Kasumi-1 (cell line): ENCODE measurements around the gene MTCH1.

Source experiments
- DNase-seq, 2 experiments: peaks; one replicate each; lab custom pipeline; 2025; lab: John Stamatoyannopoulos, UW

The MTCH1 gene

DNA sequence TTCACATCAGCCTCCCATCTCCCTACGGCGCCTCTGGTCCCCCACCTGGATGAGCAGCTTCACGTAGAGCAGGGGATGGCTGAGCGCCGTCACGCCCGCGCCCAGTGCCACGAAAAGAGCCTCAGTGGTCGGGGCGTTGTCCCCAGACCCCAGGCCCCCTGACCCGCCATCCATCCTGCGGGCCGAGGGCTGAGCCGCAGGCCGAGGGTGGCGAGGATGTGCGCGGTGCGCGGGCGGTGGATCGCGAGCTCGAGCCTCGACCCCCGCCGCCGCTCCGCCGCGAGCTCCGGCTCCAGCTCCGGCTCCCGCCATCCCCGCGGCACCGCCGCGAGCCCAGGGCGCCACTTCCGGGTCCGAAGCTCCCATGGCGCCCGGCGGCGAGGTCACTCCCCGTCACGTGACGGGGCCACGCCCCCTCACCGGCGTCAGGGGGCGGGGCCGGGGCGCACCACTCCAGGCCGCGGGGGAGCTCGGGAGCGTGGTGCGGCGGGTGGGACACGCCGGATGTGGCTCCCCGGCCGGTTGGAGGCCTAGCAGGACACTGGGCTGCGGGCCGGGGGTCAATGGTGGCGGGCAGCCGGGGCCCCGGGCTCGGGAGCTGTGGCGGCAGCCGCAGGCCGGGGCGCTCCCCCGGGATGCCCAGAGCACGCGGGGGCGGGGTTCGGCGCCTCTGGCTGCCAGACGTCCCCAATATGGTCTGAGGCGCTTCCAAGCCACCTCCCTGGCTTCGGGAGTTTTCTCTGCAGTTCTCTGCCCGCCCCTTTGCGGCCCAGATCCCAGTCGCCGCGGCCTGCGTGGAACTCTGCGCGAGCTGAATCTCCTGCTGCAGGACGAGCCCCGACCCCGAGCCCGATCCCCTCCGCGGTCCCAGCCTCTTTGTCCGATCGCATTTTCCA, at the start of gene MTCH1:
Gene MTCH1, minus strand, starts transcription at position 389 of the 896 bp plus-strand sequence. Its CDS starts 23 bp downstream, at position 366.
- peak; percentile 79 to 85 for DNase-seq

- DNase-seq, result no peak
These were observed 48.1 kb upstream of the MTCH1 start for GRCh38 chr6:37033819-37034795.

DNA sequence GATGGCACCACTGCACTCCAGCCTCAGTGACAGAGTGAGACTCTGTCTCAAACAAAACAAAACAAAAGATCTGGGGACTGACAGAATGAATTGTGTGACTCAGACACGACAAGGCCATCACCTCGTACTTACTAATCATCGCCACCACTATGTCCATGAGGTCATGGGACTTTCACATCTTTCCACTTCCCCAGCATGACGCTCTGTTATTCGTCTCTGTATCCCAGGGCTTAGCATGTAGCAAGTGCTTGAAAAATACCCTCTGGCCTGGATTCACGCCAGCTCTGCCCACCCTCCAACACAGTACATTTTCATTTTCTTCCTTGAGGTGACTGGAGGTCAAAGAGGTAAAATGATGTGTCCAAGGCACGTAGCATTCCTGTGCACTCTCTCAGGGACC, 47.3 kb upstream of the MTCH1 start:
- DNase-seq, result no peak

DNA sequence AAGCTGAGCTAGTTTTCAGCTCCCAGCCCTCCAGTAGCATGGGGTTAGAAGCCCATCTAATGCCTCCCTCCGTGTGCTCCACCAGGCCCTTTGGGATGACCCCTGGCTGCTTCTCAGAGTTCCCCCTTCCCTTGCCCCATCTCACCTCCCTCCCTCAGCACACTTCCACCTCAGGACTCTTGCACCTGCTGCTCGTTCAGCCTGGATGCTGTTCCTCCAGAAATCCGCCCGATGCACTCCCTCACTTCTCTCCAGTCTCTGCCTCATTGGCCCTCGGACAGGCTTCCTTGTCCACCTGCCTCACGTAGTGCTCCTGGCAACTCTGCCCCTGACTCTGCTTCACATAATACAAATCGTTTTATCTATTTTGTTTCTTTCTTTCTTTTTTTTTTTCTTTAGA, 46.2 kb upstream of the MTCH1 start:
- DNase-seq, result no peak

DNA sequence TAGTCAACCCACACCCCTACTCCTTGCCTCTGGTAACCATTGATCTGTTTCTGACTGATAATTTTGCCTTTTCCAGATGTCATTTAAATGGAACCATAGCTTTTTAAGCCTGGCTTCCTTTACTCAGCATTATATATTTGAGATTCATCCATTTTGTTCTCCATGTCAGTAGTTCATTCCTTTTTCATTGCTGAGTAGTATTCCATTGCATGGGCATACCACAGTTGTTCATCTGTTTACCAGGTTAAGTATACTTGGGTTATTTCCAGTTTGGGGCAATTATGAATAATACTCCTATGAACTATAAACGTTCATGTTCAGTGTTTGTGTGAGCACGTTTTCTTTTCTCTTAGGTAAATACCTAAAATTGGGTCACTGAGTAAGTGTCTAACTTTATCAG, 44.6 kb upstream of the MTCH1 start:
- DNase-seq, result no peak

DNA sequence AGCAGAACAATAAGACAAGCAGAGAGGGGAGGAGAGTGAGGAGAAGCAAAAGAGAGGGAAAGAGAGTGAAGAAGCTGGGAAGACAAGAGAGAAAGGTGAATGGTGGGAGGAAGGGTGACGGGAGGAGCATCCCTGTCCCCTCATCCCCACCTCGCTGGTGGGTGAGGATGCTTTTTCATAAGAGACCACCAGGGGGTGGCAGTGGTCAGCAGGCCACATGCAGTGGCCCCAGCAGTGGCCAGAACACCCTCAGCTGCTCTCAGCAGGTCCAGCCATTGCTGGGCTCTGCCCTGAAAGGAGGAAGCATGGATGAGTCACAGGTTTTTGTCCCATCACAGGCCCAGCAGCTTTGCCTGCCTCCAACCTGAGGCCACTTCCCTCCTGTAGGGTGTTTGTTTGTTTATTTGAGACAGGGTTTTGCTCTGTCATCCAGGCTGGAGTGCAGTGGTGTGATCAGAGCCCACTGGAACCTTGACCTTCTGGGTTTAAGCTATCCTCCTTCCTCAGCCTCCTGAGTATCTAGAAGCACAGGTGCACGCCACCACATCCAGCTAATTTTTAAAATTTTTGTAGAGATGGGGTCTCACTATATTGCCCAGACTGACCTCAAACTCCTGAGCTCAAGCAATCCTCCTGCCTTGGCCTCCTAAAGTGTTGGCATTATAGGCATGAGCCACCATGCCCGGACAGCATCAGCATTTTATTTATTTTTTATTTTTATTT, 43.4 kb upstream of the MTCH1 start:
- DNase-seq, result peak; percentile 43 to 49

- no peak for DNase-seq
These were observed 41.9 kb upstream of the MTCH1 start for GRCh38 chr6:37027811-37028469.

- DNase-seq, result no peak
These were observed 41.2 kb upstream of the MTCH1 start for GRCh38 chr6:37027036-37027720.

- DNase-seq, result no peak
These were observed 39.8 kb upstream of the MTCH1 start for GRCh38 chr6:37025621-37026466.

DNA sequence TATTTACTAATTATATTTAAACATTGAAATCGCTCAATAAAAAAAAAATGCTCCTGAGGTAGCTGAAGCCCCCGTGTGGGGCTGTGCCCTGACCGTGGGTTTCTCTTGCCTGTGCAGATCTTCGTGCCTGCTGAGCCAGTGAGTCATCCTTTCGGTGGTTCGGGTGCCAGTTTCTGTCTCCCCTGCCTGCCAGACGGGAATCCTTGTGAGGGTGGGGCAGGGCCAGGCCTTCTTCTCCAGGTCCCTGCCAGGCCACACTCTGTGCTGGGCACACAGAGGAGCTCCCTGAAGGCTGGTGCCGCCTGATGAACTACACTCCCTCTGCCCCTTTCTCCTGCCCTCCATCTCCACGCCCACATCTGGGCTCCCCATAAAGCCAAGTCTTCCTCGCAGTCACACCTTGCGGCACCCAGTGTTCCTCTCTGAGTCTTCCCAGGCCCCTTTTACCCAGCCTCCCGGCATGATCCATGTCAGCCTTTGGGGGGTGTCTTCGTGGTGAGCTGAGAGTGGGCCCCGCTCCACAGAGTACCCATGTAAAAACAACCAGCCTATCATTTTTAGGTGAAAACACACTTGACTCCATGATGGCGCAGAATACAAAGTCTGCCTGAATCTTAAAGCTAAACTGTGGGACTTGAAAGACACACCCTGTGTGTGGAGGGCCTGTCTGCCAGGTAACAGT, 38.8 kb upstream of the MTCH1 start:
- DNase-seq, result no peak

DNA sequence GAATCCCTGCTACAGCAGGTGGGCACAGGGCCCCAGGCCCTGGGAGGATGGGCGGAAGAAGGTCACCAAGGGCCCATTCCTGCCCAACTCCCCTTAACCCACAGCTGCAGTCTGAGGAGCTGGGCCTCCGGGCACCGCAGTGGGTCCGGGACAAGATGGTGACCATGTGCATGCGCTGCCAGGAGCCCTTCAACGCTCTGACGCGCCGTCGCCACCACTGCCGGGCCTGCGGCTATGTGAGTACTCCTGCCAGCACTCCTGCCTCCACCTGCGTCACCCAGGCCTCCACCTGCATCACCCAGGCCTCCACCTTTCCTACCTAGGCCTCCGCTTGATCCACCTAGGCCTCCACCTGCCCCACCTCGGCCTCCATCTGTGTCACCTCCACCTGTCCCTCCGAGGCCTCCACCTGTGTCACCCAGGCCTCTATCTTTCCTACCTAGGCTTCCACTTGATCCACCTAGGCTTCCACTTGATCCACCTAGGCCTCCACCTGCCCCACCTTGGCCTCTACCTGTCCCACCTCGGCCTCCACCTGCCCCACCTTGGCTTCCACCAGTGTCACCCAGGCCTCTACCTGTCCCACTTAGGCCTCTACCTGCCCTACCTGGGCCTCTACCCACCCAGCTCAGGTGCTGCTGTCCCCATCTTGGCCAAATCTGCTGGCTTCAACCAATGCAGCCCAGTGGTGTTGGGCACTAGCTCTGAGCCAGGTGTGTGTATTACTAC, 36.3 kb upstream of the MTCH1 start:
- no peak for DNase-seq

- DNase-seq, result peak; percentile 73 to 81
These were observed 35.5 kb upstream of the MTCH1 start for GRCh38 chr6:37021356-37022129.

- no peak for DNase-seq
These were observed 34.8 kb upstream of the MTCH1 start for GRCh38 chr6:37020812-37021211.

DNA sequence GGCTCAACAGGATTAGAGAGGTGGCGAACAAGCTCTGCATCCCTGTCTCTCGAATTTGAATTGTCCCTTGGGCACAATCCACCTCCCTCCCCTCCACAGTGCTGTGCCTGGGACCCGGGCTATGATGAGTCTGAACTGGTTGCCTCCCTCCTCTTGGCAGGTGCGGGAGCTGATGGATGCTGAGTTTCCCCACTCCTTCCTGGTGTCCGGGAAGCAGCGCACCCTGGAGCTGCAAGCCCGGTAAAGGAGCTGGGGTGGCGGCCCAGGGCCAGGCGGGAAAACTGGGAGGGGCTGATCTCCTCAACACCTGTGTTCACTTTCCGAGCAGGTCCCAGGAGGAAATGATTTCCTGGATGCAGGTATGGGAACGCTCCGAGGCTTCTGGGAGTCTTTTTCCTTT, 34.4 kb upstream of the MTCH1 start:
- DNase-seq, result no peak

DNA sequence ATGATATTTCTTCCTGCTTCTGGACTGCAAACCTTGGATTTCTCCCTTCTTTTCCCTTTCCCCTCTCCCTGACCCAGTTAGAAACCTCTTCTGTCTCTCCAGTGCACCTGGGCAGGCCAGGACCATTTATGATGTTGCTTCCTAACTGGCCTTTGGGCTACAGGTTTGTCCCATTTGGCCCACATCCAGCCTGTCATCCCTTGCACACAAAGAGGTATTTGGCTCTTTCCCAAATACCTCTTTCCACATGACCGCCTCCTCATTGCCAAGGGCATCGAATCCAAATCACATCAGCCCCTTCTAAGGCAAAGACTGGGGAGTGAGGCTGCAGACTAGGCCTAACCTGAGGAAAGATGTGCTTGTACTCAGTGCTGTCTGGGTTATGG, 33.1 kb upstream of the MTCH1 start:
- no peak for DNase-seq

DNA sequence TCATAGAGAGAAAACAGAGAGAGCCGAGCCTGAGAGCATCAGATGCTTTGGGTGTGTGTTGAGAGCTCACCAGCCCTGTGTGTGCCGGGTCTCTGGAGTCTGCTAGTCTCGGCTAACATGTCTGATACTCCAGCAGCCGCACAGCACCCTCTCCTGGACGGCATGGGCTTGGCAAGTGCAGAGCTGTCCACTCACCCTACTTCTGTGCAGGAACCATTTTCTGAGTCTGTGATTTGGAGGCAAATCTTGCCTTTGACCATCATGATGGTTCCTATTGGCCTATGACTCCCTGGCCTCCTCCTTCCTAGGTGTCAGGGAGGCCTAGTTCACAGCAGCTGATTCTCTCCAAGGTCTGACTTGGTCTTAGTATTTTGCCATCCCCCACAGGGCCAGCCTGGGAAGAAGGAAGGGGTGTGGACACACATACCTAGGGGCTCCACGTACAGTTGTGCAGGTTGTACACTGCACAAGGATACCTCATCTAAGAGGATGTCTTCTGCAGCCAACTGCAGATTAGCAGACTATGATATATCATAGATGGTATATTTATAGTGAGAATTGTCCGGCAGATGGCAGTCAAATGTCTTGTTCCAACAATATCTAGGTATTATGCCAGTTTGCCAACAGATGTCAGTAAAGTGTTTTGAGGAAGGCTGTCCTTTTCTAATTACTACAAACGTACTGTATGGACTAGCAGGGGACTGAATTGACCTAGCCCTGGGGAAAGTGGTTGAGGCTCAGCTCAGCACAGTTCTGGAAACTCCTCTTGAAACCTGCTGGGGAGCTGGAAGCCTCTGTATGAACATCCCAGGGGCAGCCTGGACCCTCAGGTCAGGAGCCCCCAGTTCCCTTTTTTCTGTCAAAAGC, 32.4 kb upstream of the MTCH1 start:
- peak; percentile 93 to 94 for DNase-seq
